Activated CD8-positive, alpha-beta T cell treated with anti-CD3 and anti-CD28 coated beads, Interleukin-2, amount 10 ng/mL, durations not matched to agents 7 days and 5 days (primary cell): ENCODE data around the gene KLRG1. TPM values are rescaled to one million over a fixed set of nuclear protein-coding genes. Genes with fewer than 3 reads are reported as not detected.

Source experiments
- ATAC-seq: fragments of 150-1000 bp; cut with Tn5 transposase; one replicate; pipeline ENCODE4 v1.10.0; 2021; ENCODE audit warnings: moderate library complexity
- CTCF ChIA-PET: fragments of 350-600 bp; sonication (Branson Sonifier 250); formaldehyde crosslinking; loops from one replicate; lab custom pipeline; 2021; ENCODE audit warnings: antibody characterized with exemption; lab: Charles Lee
- POLR2A ChIA-PET: fragments of 350-600 bp; sonication (Branson Sonifier 250); formaldehyde crosslinking; loops from one replicate; lab custom pipeline; 2021; ENCODE audit warnings: antibody characterized with exemption; lab: Charles Lee
- DNase-seq: peaks from one replicate; pipeline ENCODE4 v3.0.0-alpha.2; 2020
- H3K27ac Mint-ChIP-seq: one replicate; pipeline ENCODE4 v1.8.0; 2021; ENCODE audit warnings: mild to moderate bottlenecking, mixed read lengths
- H3K27me3 Mint-ChIP-seq: one replicate; pipeline ENCODE4 v1.8.0; 2021; ENCODE audit warnings: low read depth, mixed read lengths
- H3K36me3 Mint-ChIP-seq: one replicate; pipeline ENCODE4 v1.8.0; 2021; ENCODE audit warnings: low read depth, mixed read lengths
- H3K4me1 Mint-ChIP-seq: one replicate; pipeline ENCODE4 v1.8.0; 2021; ENCODE audit warnings: low read depth, mixed read lengths
- H3K4me3 Mint-ChIP-seq: one replicate; pipeline ENCODE4 v1.8.0; 2021; ENCODE audit warnings: mild to moderate bottlenecking, mixed read lengths
- H3K9me3 Mint-ChIP-seq: one replicate; pipeline ENCODE4 v1.8.0; 2022; ENCODE audit warnings: mixed read lengths; ENCODE audit not compliant: insufficient read depth
- total RNA-seq, 2 experiments: library from RNA; stranded (reverse); gene quantifications; one replicate each; pipeline ENCODE4 v1.2.3, GENCODE V29; 2021

KLRG1 gene
- total RNA-seq, 2 experiments from 2014 or later, result 4.3 to 4.6 TPM

GRCh38 chr12:8951744-8952143, 37.6 kb upstream of the KLRG1 start:
- Mint-ChIP-seq H3K9me3 (peaks cover 20% of the 10 kb centered on the region), H3K4me3 (peak overlapping the region; percentile 95), H3K27ac (peak overlapping the region; percentile 86), H3K4me1 (peaks cover 50% of the 10 kb centered on the region), H3K27me3 (no peaks in the 10 kb centered on the region), H3K36me3 (peaks cover 37% of the 10 kb centered on the region)
- ChIA-PET CTCF (interaction anchor here (0.6 to 8.7 kb wide), 18 partner anchors 18 to 395 kb away, joined by 3 to 238 read pairs (median 7); no protein-coding TSS in a partner anchor), POLR2A (interaction anchor here (0.6 to 3.5 kb wide), 5 partner anchors 40 to 87 kb away, joined by 3 to 19 read pairs (median 5); no protein-coding TSS in a partner anchor)
- no peak for ATAC-seq
- peak; percentile 47 for DNase-seq

- peak; percentile 31 for DNase-seq
- no peak for ATAC-seq
- H3K4me3 Mint-ChIP-seq, result peak overlapping the region; percentile 27
- ChIA-PET CTCF (interaction anchor here (0.9 to 8.7 kb wide), 4 partner anchors 59 to 96 kb away, joined by 3 to 238 read pairs (median 78); no protein-coding TSS in a partner anchor), POLR2A (no interaction called here)
- no peaks in the 10 kb centered on the region for H3K27me3 Mint-ChIP-seq
- H3K27ac Mint-ChIP-seq, result peak overlapping the region; percentile 74
- peaks cover 34% of the 10 kb centered on the region for H3K36me3 Mint-ChIP-seq
- H3K4me1 Mint-ChIP-seq, result peaks cover 34% of the 10 kb centered on the region
- peaks cover 20% of the 10 kb centered on the region for H3K9me3 Mint-ChIP-seq
Measured at GRCh38 chr12:8953773-8954402, 35.5 kb upstream of the KLRG1 start.

DNA sequence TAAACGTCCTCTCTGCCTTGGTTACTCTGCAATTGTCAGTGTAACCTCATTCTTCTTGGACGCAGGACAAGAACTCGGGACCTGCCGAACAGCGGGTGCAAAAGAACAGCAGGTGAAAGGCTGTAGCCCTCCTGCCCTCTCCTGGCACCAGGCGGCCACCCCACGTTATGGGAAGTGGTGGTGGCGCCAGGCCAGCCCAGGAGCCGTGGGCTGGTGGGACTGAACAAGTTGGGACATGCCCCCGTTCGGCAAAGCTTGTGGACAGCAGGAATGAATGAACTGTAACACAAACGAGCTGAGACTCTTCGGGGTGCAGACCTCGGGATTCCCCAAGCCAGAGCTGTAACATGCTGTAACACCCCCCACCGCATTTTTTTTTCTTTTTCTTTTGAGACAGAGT, 33.3 kb upstream of the KLRG1 start:
- Mint-ChIP-seq H3K4me1 (peaks cover 42% of the 10 kb centered on the region), H3K9me3 (peaks cover 20% of the 10 kb centered on the region), H3K4me3 (no peak overlapping the region), H3K36me3 (peaks cover 32% of the 10 kb centered on the region), H3K27ac (no peak overlapping the region), H3K27me3 (no peaks in the 10 kb centered on the region)
- ATAC-seq, result no peak
- ChIA-PET POLR2A (no interaction called here), CTCF (interaction anchor here (1.5 kb wide), 1 partner anchor 71 kb away, joined by 3 read pairs; no protein-coding TSS in a partner anchor)
- no peak for DNase-seq

DNA sequence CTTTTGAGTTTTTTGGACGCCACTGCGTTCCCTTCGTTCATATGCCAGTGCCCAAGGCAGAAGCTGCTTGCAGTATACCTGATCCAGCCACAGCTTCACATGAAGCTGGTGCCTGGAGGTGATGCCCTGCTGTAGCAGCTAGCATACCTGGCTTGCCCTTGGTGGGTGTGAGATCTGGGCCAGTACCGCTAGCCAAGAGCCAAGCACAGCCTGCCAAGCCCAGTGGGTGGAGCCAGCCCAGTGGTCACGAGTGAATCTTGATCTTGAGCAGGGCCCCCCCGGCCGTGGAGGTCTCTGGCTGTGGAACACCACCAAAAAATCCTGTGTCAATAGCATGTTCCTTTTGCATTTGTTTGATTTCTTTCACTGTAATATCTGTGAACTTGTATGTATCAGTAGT, 32.6 kb upstream of the KLRG1 start:
- ChIA-PET POLR2A (no interaction called here), CTCF (interaction anchor here (1.5 kb wide), 1 partner anchor 70 kb away, joined by 3 read pairs; no protein-coding TSS in a partner anchor)
- peaks cover 20% of the 10 kb centered on the region for H3K9me3 Mint-ChIP-seq
- no peak overlapping the region for H3K4me3 Mint-ChIP-seq
- no peak for ATAC-seq
- no peaks in the 10 kb centered on the region for H3K27me3 Mint-ChIP-seq
- H3K27ac Mint-ChIP-seq, result no peak overlapping the region
- DNase-seq, result no peak
- H3K4me1 Mint-ChIP-seq, result peaks cover 36% of the 10 kb centered on the region
- peaks cover 32% of the 10 kb centered on the region for H3K36me3 Mint-ChIP-seq

DNA sequence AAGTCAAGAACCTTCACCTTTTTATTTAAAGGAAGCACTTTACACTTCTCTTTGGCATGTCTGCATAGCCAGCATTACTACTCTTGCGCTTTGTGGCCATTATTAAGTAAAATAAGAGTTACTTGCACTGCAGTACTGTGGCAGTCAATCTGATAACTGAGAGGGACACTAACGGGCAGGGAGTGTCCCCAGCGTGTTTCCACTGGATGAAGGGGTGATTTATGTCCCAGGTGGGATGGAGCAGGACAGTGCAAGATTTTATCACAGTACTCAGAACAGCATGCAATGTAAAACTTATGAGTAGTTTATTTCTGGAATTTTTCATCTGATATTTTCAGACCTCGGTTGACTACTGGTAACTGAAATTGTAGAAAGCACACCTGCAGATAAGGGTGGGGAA, 31.8 kb upstream of the KLRG1 start:
- ChIA-PET POLR2A (no interaction called here), CTCF (interaction anchor here (1.3 kb wide), 1 partner anchor 81 kb away, joined by 3 read pairs; no protein-coding TSS in a partner anchor)
- DNase-seq (no peak), ATAC-seq (no peak)
- H3K4me3 Mint-ChIP-seq, result no peak overlapping the region
- H3K27ac Mint-ChIP-seq, result no peak overlapping the region
- H3K36me3 Mint-ChIP-seq, result peaks cover 35% of the 10 kb centered on the region
- H3K27me3 Mint-ChIP-seq, result no peaks in the 10 kb centered on the region
- H3K9me3 Mint-ChIP-seq, result peaks cover 19% of the 10 kb centered on the region
- peaks cover 31% of the 10 kb centered on the region for H3K4me1 Mint-ChIP-seq

- H3K27ac Mint-ChIP-seq, result no peak overlapping the region
- POLR2A ChIA-PET, result no interaction called here
- no peak for DNase-seq
- peaks cover 18% of the 10 kb centered on the region for H3K9me3 Mint-ChIP-seq
- H3K27me3 Mint-ChIP-seq, result no peaks in the 10 kb centered on the region
- CTCF ChIA-PET, result interaction anchor here (1.3 kb wide), 1 partner anchor 81 kb away, joined by 3 read pairs; no protein-coding TSS in a partner anchor
- H3K4me1 Mint-ChIP-seq, result peaks cover 26% of the 10 kb centered on the region
- H3K4me3 Mint-ChIP-seq, result no peak overlapping the region
- peaks cover 32% of the 10 kb centered on the region for H3K36me3 Mint-ChIP-seq
- ATAC-seq, result no peak
Measured at GRCh38 chr12:8958066-8958465, 31.3 kb upstream of the KLRG1 start.

GRCh38 chr12:8960176-8960575, 29.2 kb upstream of the KLRG1 start:
- H3K27ac Mint-ChIP-seq, result no peak overlapping the region
- H3K4me1 Mint-ChIP-seq, result peaks cover 9% of the 10 kb centered on the region
- ATAC-seq, result peak; percentile 47
- peaks cover 8% of the 10 kb centered on the region for H3K9me3 Mint-ChIP-seq
- no peak overlapping the region for H3K4me3 Mint-ChIP-seq
- DNase-seq, result no peak
- POLR2A ChIA-PET, result no interaction called here
- CTCF ChIA-PET, result interaction anchor here (1.7 to 2.0 kb wide), 2 partner anchors 11 to 90 kb away, joined by 5 read pairs; partner anchors contain the start of gene M6PR
- H3K36me3 Mint-ChIP-seq, result peaks cover 19% of the 10 kb centered on the region
- no peaks in the 10 kb centered on the region for H3K27me3 Mint-ChIP-seq

DNA sequence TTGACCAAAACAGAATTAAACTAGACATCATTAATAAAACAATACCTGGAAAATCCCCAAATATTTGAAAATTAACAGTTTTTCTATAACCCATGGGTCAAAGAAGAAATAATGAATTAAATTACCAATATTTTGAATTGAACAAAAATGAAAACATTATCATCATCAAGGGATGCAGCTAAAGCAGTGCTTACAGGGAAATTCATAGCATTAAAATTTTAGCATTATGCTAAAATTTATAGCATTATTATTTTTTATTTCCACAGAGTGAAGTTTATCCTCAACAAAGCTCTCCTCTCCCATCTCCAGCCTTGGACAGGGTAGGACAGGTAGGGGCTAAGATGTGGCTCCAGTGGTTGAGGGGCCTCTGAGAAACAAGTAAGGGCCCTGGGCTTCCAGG, 20.6 kb upstream of the KLRG1 start:
- Mint-ChIP-seq H3K9me3 (peaks cover 21% of the 10 kb centered on the region), H3K36me3 (peaks cover 14% of the 10 kb centered on the region), H3K4me1 (peaks cover 2% of the 10 kb centered on the region), H3K27me3 (no peaks in the 10 kb centered on the region), H3K4me3 (no peak overlapping the region), H3K27ac (no peak overlapping the region)
- no peak for ATAC-seq
- CTCF ChIA-PET, result interaction anchor here (2.8 kb wide), 1 partner anchor 18 kb away, joined by 7 read pairs; no protein-coding TSS in a partner anchor
- no peak for DNase-seq
- POLR2A ChIA-PET, result no interaction called here

GRCh38 chr12:8969861-8970411, 19.4 kb upstream of the KLRG1 start:
- no peak overlapping the region for H3K4me3 Mint-ChIP-seq
- H3K27me3 Mint-ChIP-seq, result no peaks in the 10 kb centered on the region
- CTCF ChIA-PET, result interaction anchor here (2.8 kb wide), 1 partner anchor 19 kb away, joined by 7 read pairs; no protein-coding TSS in a partner anchor
- POLR2A ChIA-PET, result no interaction called here
- ATAC-seq (no peak), DNase-seq (no peak)
- H3K4me1 Mint-ChIP-seq, result peaks cover 2% of the 10 kb centered on the region
- peaks cover 11% of the 10 kb centered on the region for H3K36me3 Mint-ChIP-seq
- H3K9me3 Mint-ChIP-seq, result peaks cover 21% of the 10 kb centered on the region
- no peak overlapping the region for H3K27ac Mint-ChIP-seq

DNA sequence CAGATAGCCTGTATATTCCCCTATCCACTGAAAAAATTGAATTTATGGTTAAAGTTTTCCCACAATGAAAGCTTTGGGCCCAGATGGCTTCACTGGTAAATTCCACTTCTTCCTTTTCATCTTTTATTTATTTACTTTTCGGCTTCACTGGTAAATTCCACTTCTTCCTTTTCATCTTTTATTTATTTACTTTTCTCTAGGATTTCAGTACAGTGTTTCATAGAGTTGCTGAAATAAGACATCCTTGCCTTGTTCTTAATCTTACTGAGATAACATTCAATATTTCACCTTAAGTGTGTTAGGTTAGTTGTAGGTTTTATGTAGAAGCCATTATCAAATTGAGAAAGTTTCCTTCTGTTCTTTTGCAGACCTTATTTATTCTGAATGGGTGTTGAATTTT, 18.9 kb upstream of the KLRG1 start:
- Mint-ChIP-seq H3K27me3 (no peaks in the 10 kb centered on the region), H3K4me3 (no peak overlapping the region)
- CTCF ChIA-PET, result interaction anchor here (2.8 kb wide), 1 partner anchor 19 kb away, joined by 7 read pairs; no protein-coding TSS in a partner anchor

DNA sequence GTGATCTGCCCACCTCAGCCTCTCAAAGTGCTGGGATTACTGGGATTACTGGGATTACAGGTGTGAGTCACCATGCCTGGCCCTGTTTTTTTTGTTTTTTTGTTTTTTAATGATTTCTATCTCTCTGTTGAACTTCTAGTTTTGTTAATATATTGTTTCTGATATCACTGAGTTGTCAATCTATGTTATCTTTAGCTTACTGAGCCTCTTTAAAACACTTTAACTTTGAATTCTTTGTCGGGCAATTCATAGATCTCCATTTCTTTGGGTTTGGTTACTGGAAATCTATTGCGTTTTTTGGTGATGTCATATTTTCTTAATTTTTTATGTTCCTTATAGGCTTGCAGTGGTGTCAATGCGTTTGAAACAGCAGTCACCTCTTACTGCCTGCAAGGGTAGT, 9.2 kb upstream of the KLRG1 start:
- no peak overlapping the region for H3K27ac Mint-ChIP-seq
- ChIA-PET CTCF (interaction anchor here (1.2 kb wide), 1 partner anchor 30 kb away, joined by 6 read pairs; the partner anchor contains the start of gene M6PR), POLR2A (no interaction called here)
- ATAC-seq (no peak), DNase-seq (no peak)
- no peak overlapping the region for H3K4me3 Mint-ChIP-seq
- H3K36me3 Mint-ChIP-seq, result peaks cover 15% of the 10 kb centered on the region
- no peaks in the 10 kb centered on the region for H3K27me3 Mint-ChIP-seq
- no peaks in the 10 kb centered on the region for H3K4me1 Mint-ChIP-seq
- H3K9me3 Mint-ChIP-seq, result peaks cover 29% of the 10 kb centered on the region

More for the DNA sequence above, 18.9 kb upstream of the KLRG1 start:
- H3K9me3 Mint-ChIP-seq, result peaks cover 23% of the 10 kb centered on the region
- POLR2A ChIA-PET, result no interaction called here
- DNase-seq, result no peak
- H3K4me1 Mint-ChIP-seq, result peaks cover 2% of the 10 kb centered on the region
- peaks cover 13% of the 10 kb centered on the region for H3K36me3 Mint-ChIP-seq
- no peak overlapping the region for H3K27ac Mint-ChIP-seq
- no peak for ATAC-seq
